ENCODE results near the gene SPON1. TPM values are rescaled to one million over a fixed set of nuclear protein-coding genes. Genes with fewer than 3 reads are reported as not detected.

Gene SPON1
- total RNA-seq, 4 donors from 2014 or later = 8.0 to 16.1 (median 11.3) TPM

DNA sequence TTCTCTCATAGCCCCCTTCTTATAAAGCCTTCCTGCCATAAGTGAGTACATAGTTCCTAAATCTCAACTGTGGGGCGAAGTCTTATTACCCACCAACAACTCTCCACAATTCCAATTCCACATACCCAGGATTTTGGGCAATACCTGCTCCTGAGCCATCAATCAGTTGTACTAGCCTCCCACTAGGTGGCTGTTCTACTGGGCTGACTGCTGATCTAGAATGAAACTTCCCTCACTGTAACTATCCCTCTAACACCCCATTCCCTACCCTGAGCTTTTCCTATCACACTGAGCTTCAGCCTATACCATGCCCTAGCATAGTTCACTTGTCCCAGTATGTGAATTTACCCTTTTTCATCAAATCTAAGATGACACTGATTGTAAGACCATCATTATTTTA is 344.0 kb downstream of the SPON1 start:
- Histone ChIP-seq H3K9me3 (no peaks in the 10 kb centered on the region), H3K4me3 (no peak overlapping the region), H3K4me1 (peaks cover 15% of the 10 kb centered on the region), H3K27me3 (no peaks in the 10 kb centered on the region), H3K36me3 (no peaks in the 10 kb centered on the region), H3K27ac (no peak overlapping the region)
- no peak for TF ChIP-seq EP300 (IDR thresholded peaks at IDR 0.05)
- TF ChIP-seq, protein P1, sequence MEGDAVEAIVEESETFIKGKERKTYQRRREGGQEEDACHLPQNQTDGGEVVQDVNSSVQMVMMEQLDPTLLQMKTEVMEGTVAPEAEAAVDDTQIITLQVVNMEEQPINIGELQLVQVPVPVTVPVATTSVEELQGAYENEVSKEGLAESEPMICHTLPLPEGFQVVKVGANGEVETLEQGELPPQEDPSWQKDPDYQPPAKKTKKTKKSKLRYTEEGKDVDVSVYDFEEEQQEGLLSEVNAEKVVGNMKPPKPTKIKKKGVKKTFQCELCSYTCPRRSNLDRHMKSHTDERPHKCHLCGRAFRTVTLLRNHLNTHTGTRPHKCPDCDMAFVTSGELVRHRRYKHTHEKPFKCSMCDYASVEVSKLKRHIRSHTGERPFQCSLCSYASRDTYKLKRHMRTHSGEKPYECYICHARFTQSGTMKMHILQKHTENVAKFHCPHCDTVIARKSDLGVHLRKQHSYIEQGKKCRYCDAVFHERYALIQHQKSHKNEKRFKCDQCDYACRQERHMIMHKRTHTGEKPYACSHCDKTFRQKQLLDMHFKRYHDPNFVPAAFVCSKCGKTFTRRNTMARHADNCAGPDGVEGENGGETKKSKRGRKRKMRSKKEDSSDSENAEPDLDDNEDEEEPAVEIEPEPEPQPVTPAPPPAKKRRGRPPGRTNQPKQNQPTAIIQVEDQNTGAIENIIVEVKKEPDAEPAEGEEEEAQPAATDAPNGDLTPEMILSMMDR (IDR thresholded peaks at IDR 0.05) = no peak
- TF ChIP-seq POLR2A (IDR thresholded peaks at IDR 0.05) = no peak
- no peak for TF ChIP-seq POLR2AphosphoS5 (IDR thresholded peaks at IDR 0.05)
- WGBS = 100% methylated on average over 1 of the region's 1 CpG
- no peak for DNase-seq (ENCODE audit: low spot score in 2 of 2)

- Histone ChIP-seq H3K4me3 (no peak overlapping the region), H3K36me3 (no peaks in the 10 kb centered on the region), H3K4me1 (peaks cover 17% of the 10 kb centered on the region), H3K9me3 (no peaks in the 10 kb centered on the region), H3K27ac (no peak overlapping the region), H3K27me3 (no peaks in the 10 kb centered on the region)
- DNase-seq (ENCODE audit: low spot score in 2 of 2) = no peak
- WGBS = 37% methylated on average over 5 of the region's 5 CpGs
- TF ChIP-seq, protein P1 (IDR thresholded peaks at IDR 0.05) = peak in 1 of 2 donors; percentile 43
- no peak for TF ChIP-seq EP300 (IDR thresholded peaks at IDR 0.05)
Observed at GRCh38 chr11:14308114-14308896, 345.8 kb downstream of the SPON1 start.

DNA sequence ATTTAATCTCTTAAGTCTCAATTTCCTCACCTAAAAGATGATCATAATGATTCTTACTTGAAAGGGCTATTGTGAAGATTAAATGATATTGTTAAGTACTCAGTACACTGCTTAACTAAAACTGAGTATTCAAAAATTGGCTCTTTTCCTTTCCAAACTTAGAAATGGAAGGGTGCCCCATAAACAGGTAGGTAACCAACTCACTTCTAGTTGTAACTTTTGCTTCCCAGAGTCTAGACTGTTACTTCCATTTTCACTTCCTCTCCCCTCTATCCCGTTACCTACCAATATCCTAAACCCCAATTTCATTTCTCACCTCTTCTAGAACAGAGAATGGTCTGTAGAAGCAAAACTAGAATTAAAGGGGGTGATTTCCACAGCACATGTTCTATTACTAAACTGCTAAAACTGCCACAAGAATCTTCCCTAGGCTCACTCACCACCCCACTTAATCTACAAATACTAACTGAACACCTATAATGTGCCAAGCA is 346.4 kb downstream of the SPON1 start:
- no peak for DNase-seq (ENCODE audit: low spot score in 2 of 2)
- Histone ChIP-seq H3K4me1 (peaks cover 17% of the 10 kb centered on the region), H3K9me3 (no peaks in the 10 kb centered on the region), H3K27ac (no peak overlapping the region), H3K36me3 (no peaks in the 10 kb centered on the region), H3K27me3 (no peaks in the 10 kb centered on the region), H3K4me3 (no peak overlapping the region)
- 88% methylated on average over 1 of the region's 1 CpG for WGBS
- no peak for TF ChIP-seq EP300 (IDR thresholded peaks at IDR 0.05)
- TF ChIP-seq, protein P1 (IDR thresholded peaks at IDR 0.05) = no peak
- TF ChIP-seq POLR2A (IDR thresholded peaks at IDR 0.05) = no peak
- no peak for TF ChIP-seq POLR2AphosphoS5 (IDR thresholded peaks at IDR 0.05)

DNA sequence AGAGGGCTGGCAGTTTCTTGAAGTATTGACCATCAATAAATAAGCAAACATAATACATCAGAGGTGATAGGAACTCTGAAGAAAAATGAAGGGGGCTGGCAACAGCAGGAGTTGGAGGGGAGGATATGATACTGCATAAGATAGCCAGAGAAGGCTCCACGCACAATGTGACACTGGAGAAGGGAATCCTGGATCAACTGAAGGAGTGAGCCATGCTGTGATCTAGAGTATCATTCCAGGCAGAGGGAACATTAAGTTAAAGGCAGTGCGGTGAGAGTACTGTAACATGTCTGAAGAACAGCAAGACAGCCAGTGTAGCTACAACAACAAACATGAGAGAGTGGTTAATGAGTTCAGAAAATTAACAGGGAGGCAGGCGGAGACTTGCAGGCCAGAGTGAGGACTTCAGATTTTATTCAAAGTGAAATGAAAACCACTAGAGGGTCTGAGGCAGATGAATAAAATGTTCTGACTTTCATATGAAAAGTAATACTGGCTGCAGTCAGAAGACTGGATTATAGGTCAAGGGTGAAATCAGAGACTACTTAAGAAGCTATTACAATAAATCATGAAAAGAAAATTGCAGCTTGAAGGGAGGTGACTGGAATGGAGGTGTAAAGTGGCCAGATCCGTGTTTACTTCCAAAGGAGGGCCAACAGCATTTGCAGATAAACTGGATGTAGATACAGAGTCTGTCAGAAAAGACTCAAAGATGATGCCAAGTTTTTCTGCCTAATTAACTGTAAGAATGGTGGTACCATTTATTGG is 347.1 kb downstream of the SPON1 start:
- Histone ChIP-seq H3K27ac (no peak overlapping the region), H3K9me3 (no peaks in the 10 kb centered on the region), H3K4me3 (no peak overlapping the region), H3K36me3 (no peaks in the 10 kb centered on the region), H3K27me3 (no peaks in the 10 kb centered on the region), H3K4me1 (peaks cover 17% of the 10 kb centered on the region)
- WGBS = 73% methylated on average over 4 of the region's 4 CpGs
- TF ChIP-seq POLR2AphosphoS5 (IDR thresholded peaks at IDR 0.05) (no peak), POLR2A (IDR thresholded peaks at IDR 0.05) (no peak), EP300 (IDR thresholded peaks at IDR 0.05) (no peak)
- TF ChIP-seq, protein P1 (IDR thresholded peaks at IDR 0.05) = no peak
- DNase-seq (ENCODE audit: low spot score in 2 of 2) = no peak

- DNase-seq (ENCODE audit: low spot score in 2 of 2) = no peak
Observed at GRCh38 chr11:14310679-14311078, 348.2 kb downstream of the SPON1 start.

More at GRCh38 chr11:14310679-14311078, 348.2 kb downstream of the SPON1 start:
- H3K27ac ChIP-seq = no peak overlapping the region
- WGBS = 36% methylated on average over 1 of the region's 1 CpG
- H3K36me3 ChIP-seq = no peaks in the 10 kb centered on the region
- no peak overlapping the region for H3K4me3 ChIP-seq
- peaks cover 17% of the 10 kb centered on the region for H3K4me1 ChIP-seq
- H3K9me3 ChIP-seq = no peaks in the 10 kb centered on the region
- no peak for TF ChIP-seq POLR2AphosphoS5 (IDR thresholded peaks at IDR 0.05)
- no peak for TF ChIP-seq POLR2A (IDR thresholded peaks at IDR 0.05)
- TF ChIP-seq, protein P1 (IDR thresholded peaks at IDR 0.05) = no peak
- no peak for TF ChIP-seq EP300 (IDR thresholded peaks at IDR 0.05)
- H3K27me3 ChIP-seq = no peaks in the 10 kb centered on the region

Measured in suprapubic skin (tissue), 4 donors.